HEK293 (cell line): ENCODE results near the gene FAM241A.
A peak's percentile ranks its signal among the peaks of the same experiment; 100 is the strongest.

ENCODE experiments used
- CTCF ChIA-PET: fragments of 350-600 bp; formaldehyde crosslinking; extraction: SDS; loops from one replicate; lab custom pipeline; 2021; ENCODE audit warnings: antibody characterized with exemption; lab: Yijun Ruan, JAX
- POLR2A ChIA-PET: fragments of 300-600 bp; formaldehyde crosslinking; extraction: SDS; loops from one replicate; lab custom pipeline; 2020; ENCODE audit warnings: antibody characterized with exemption, inconsistent platforms; lab: Yijun Ruan, JAX
- H3K27ac ChIP-seq: fragments of 200-500 bp; sonication (Bioruptor generic); 2 replicates; pipeline ENCODE4 v1.5.1; 2014; ENCODE audit warnings: low read depth, low read length, control low read depth, inconsistent platforms; ENCODE audit errors: extremely low read depth
- H3K36me3 ChIP-seq, 2 experiments: fragments of 200-500 bp in 1 of 2; sonication (Bioruptor generic) in 1 of 2; 1 replicate in 1 of 2; 2 replicates in 1 of 2; pipeline ENCODE4 v1.5.1; 2014 to 2017; ENCODE audit warnings: inconsistent platforms in 2 of 2, low read length in 2 of 2; ENCODE audit not compliant: control insufficient read depth in 2 of 2, insufficient read depth in 1 of 2
- H3K4me1 ChIP-seq: fragments of 200-500 bp; sonication (Bioruptor generic); 2 replicates; pipeline ENCODE4 v1.5.1; 2014; ENCODE audit warnings: mild to moderate bottlenecking, low read length, inconsistent platforms; ENCODE audit not compliant: control insufficient read depth, insufficient read depth
- H3K4me3 ChIP-seq: 2 replicates; pipeline ENCODE4 v1.5.1; 2011; ENCODE audit warnings: low read depth, mild to moderate bottlenecking, control low read depth, low read length, moderate library complexity
- H3K9me3 ChIP-seq: fragments of 200-500 bp; sonication (Bioruptor generic); 2 replicates; pipeline ENCODE4 v1.5.1; 2014; ENCODE audit warnings: low read depth, low read length, inconsistent platforms; ENCODE audit not compliant: control insufficient read depth, insufficient read depth
- ATF2 ChIP-seq: fragments of 450-650 bp; formaldehyde crosslinking; IDR thresholded peaks from 2 replicates; pipeline ENCODE4 v1.5.1; 2016; ENCODE audit warnings: missing biosample characterization, missing genetic modification characterization, low read depth
- BCL11B ChIP-seq: fragments of 450-650 bp; formaldehyde crosslinking; IDR thresholded peaks from 2 replicates; pipeline ENCODE4 v1.5.1; 2016; ENCODE audit warnings: low read depth, missing biosample characterization, missing genetic modification characterization
- ZFP69B ChIP-seq: fragments of 450-650 bp; formaldehyde crosslinking; IDR thresholded peaks from 2 replicates; pipeline ENCODE4 v1.5.1; 2016; ENCODE audit warnings: missing biosample characterization, missing genetic modification characterization
- ZNF18 ChIP-seq: fragments of 450-650 bp; formaldehyde crosslinking; IDR thresholded peaks from 2 replicates; pipeline ENCODE4 v1.5.1; 2016; ENCODE audit warnings: missing biosample characterization, missing genetic modification characterization
- ZNF2 ChIP-seq: fragments of 450-650 bp; formaldehyde crosslinking; IDR thresholded peaks from 2 replicates; pipeline ENCODE4 v1.5.1; 2016; ENCODE audit warnings: missing biosample characterization, missing genetic modification characterization
- ZNF211 ChIP-seq: fragments of 450-650 bp; formaldehyde crosslinking; IDR thresholded peaks from 2 replicates; pipeline ENCODE4 v1.5.1; 2016; ENCODE audit warnings: low read depth, missing biosample characterization, missing genetic modification characterization
- ZNF292 ChIP-seq: fragments of 450-650 bp; formaldehyde crosslinking; IDR thresholded peaks from 2 replicates; pipeline ENCODE4 v1.5.1; 2016; ENCODE audit warnings: low read depth, missing biosample characterization, missing genetic modification characterization, borderline replicate concordance
- ZNF341 ChIP-seq: fragments of 450-650 bp; formaldehyde crosslinking; IDR thresholded peaks from 2 replicates; pipeline ENCODE4; 2016; ENCODE audit warnings: low read depth, missing biosample characterization, missing genetic modification characterization
- ZNF416 ChIP-seq: fragments of 450-650 bp; formaldehyde crosslinking; IDR thresholded peaks from 2 replicates; pipeline ENCODE4 v1.5.1; 2016; ENCODE audit warnings: missing biosample characterization, missing genetic modification characterization
- ZNF513 ChIP-seq: fragments of 450-650 bp; IDR thresholded peaks from 2 replicates; pipeline ENCODE4 v1.5.1; 2018; ENCODE audit warnings: missing biosample characterization, missing genetic modification characterization
- ZNF530 ChIP-seq: fragments of 450-650 bp; formaldehyde crosslinking; IDR thresholded peaks from 2 replicates; pipeline ENCODE4 v1.5.1; 2016; ENCODE audit warnings: low read depth, missing biosample characterization, missing genetic modification characterization
- ZNF555 ChIP-seq: fragments of 450-650 bp; formaldehyde crosslinking; conservative IDR thresholded peaks from 2 replicates; pipeline ENCODE4 v1.5.1; 2017; ENCODE audit warnings: missing biosample characterization, mild to moderate bottlenecking, missing genetic modification characterization, inconsistent platforms
- ZNF624 ChIP-seq: fragments of 450-650 bp; formaldehyde crosslinking; IDR thresholded peaks from 2 replicates; pipeline ENCODE4 v1.5.1; 2017; ENCODE audit warnings: missing biosample characterization, missing genetic modification characterization
- ZNF654 ChIP-seq: fragments of 450-650 bp; formaldehyde crosslinking; IDR thresholded peaks from 2 replicates; pipeline ENCODE4 v1.5.1; 2016; ENCODE audit warnings: low read depth, missing biosample characterization, missing genetic modification characterization
- ZNF677 ChIP-seq: fragments of 450-650 bp; IDR thresholded peaks from 2 replicates; pipeline ENCODE4 v1.5.0; 2018; ENCODE audit warnings: missing biosample characterization, mild to moderate bottlenecking, missing genetic modification characterization, moderate library complexity
- ZNF792 ChIP-seq: fragments of 450-650 bp; formaldehyde crosslinking; IDR thresholded peaks from 2 replicates; pipeline ENCODE4 v1.5.1; 2016; ENCODE audit warnings: missing biosample characterization, missing genetic modification characterization
- ZNF837 ChIP-seq: fragments of 450-650 bp; formaldehyde crosslinking; IDR thresholded peaks from 2 replicates; pipeline ENCODE4 v1.5.1; 2016; ENCODE audit warnings: missing biosample characterization, missing genetic modification characterization
- ZSCAN16 ChIP-seq: fragments of 450-650 bp; formaldehyde crosslinking; IDR thresholded peaks from 2 replicates; pipeline ENCODE4 v1.5.1; 2016; ENCODE audit warnings: missing biosample characterization, missing genetic modification characterization

FAM241A gene

GRCh38 chr4:112213091-112213490 is 67.8 kb downstream of the FAM241A start (continued):
- no peak for TF ChIP-seq ZNF837 (tag by site-specific recombination)
- no peak for TF ChIP-seq ZNF513

GRCh38 chr4:112213856-112214255 is 68.6 kb downstream of the FAM241A start:
- H3K27ac ChIP-seq, result no peak overlapping the region
- POLR2A ChIA-PET, result no interaction called here
- TF ChIP-seq ZNF341 (tag by site-specific recombination), result no peak
- TF ChIP-seq ZNF624 (tag by site-specific recombination), result no peak
- TF ChIP-seq ZNF416, result no peak
- TF ChIP-seq ZFP69B (tag by site-specific recombination), result no peak
- TF ChIP-seq ZSCAN16, result no peak
- no peak for TF ChIP-seq ZNF530 (tag by site-specific recombination)
- no peak for TF ChIP-seq ZNF677 (tag by site-specific recombination)
- no peak for TF ChIP-seq ZNF2 (tag by site-specific recombination)
- no peak for TF ChIP-seq ZNF211 (tag by site-specific recombination)
- no peak for TF ChIP-seq ZNF654 (tag by site-specific recombination)
- TF ChIP-seq, all 188 proteins: peak for 0
- Histone ChIP-seq H3K4me1 (no peaks in the 10 kb centered on the region), H3K36me3 (no peaks in the 10 kb centered on the region), H3K4me3 (no peak overlapping the region), H3K9me3 (no peaks in the 10 kb centered on the region)
- CTCF ChIA-PET, result interaction anchor here (0.6 to 1.9 kb wide), 8 partner anchors 20 to 536 kb away, joined by 3 to 14 read pairs (median 3); no protein-coding TSS in a partner anchor

GRCh38 chr4:112214390-112215264 is 69.4 kb downstream of the FAM241A start:
- H3K9me3 ChIP-seq, result no peaks in the 10 kb centered on the region
- no peak overlapping the region for H3K4me3 ChIP-seq
- POLR2A ChIA-PET, result no interaction called here
- H3K4me1 ChIP-seq, result no peaks in the 10 kb centered on the region
- H3K36me3 ChIP-seq, result no peaks in the 10 kb centered on the region
- no peak overlapping the region for H3K27ac ChIP-seq
- TF ChIP-seq ZNF654 (tag by site-specific recombination), result peak; percentile 53
- no peak for TF ChIP-seq BCL11B (tag by site-specific recombination)
- CTCF ChIA-PET, result interaction anchor here (0.6 to 1.9 kb wide), 14 partner anchors 10 to 535 kb away, joined by 3 to 14 read pairs (median 3); no protein-coding TSS in a partner anchor

GRCh38 chr4:112219826-112220366 is 74.6 kb downstream of the FAM241A start:
- Histone ChIP-seq H3K9me3 (no peaks in the 10 kb centered on the region), H3K4me1 (no peaks in the 10 kb centered on the region), H3K27ac (no peak overlapping the region), H3K36me3 (no peaks in the 10 kb centered on the region), H3K4me3 (no peak overlapping the region)
- ChIA-PET CTCF (no interaction called here), POLR2A (no interaction called here)
- TF ChIP-seq ZNF555 (tag by site-specific recombination) (no peak), ZNF792 (tag by site-specific recombination) (no peak), ATF2 (tag by site-specific recombination) (no peak), ZNF292 (tag by site-specific recombination) (no peak), ZNF18 (tag by site-specific recombination) (no peak), ZFP69B (tag by site-specific recombination) (no peak)
